ENCODE results near the gene PAX2. TPM values are rescaled to one million over a fixed set of nuclear protein-coding genes. Genes with fewer than 3 reads are reported as not detected.

Gene PAX2
- total RNA-seq, 4 donors from 2014 or later: not detected

- Histone ChIP-seq H3K4me1 (no peaks in the 10 kb centered on the region), H3K9me3 (no peaks in the 10 kb centered on the region), H3K27ac (no peak overlapping the region), H3K36me3 (no peaks in the 10 kb centered on the region), H3K27me3 (peaks cover 75% of the 10 kb centered on the region), H3K4me3 (no peak overlapping the region)
- intact Hi-C loops (cut with DNase I; ENCODE audit: low total_unique reads): no loop called here
- no peak for DNase-seq
- in situ Hi-C loops (cut with MboI; ENCODE audit: low pct_ligation_motif_present in 1 of 4, low pct_unique_long_range_greater_than_20kb in 1 of 4, low sequenced_read_pairs in 3 of 4): no loop called here
- 35 to 51% methylated on average over 2 to 4 of the region's 4 CpGs for WGBS, 2 donors (ENCODE audit: low coverage in 1 of 2)
- TF ChIP-seq POLR2AphosphoS5 (IDR thresholded peaks at IDR 0.05) (no peak), EP300 (IDR thresholded peaks at IDR 0.05; ENCODE audit: low read depth) (no peak), POLR2A (IDR thresholded peaks at IDR 0.05) (no peak)
- TF ChIP-seq, protein P1, sequence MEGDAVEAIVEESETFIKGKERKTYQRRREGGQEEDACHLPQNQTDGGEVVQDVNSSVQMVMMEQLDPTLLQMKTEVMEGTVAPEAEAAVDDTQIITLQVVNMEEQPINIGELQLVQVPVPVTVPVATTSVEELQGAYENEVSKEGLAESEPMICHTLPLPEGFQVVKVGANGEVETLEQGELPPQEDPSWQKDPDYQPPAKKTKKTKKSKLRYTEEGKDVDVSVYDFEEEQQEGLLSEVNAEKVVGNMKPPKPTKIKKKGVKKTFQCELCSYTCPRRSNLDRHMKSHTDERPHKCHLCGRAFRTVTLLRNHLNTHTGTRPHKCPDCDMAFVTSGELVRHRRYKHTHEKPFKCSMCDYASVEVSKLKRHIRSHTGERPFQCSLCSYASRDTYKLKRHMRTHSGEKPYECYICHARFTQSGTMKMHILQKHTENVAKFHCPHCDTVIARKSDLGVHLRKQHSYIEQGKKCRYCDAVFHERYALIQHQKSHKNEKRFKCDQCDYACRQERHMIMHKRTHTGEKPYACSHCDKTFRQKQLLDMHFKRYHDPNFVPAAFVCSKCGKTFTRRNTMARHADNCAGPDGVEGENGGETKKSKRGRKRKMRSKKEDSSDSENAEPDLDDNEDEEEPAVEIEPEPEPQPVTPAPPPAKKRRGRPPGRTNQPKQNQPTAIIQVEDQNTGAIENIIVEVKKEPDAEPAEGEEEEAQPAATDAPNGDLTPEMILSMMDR (IDR thresholded peaks at IDR 0.05): no peak
Measured at GRCh38 chr10:100800931-100801330, 55.5 kb downstream of the PAX2 start.

DNA sequence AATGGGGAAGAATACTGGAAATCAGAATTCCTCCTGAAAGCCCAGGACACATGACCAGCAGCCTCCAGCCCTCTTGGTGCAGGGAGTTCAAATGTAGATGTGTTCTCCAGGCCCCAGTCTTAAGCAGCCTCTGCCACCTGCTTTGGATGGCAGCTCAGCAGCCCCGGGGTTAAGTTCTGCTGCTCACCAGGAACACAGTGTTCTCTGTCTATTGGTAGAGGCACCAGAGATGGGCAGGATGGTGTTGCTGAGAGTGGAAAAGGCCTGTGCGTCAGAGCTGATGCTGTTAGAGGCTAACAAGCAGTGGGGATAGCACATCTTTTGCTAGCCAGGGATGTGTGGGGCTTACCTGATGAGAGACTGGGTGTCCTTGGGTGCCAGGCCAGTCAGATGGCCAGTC lies 56.8 kb downstream of the PAX2 start:
- TF ChIP-seq EP300 (IDR thresholded peaks at IDR 0.05; ENCODE audit: low read depth) (no peak), POLR2A (IDR thresholded peaks at IDR 0.05) (no peak), POLR2AphosphoS5 (IDR thresholded peaks at IDR 0.05) (no peak)
- TF ChIP-seq, protein P1 (IDR thresholded peaks at IDR 0.05): no peak
- Histone ChIP-seq H3K27ac (no peak overlapping the region), H3K4me1 (no peaks in the 10 kb centered on the region), H3K4me3 (no peak overlapping the region), H3K9me3 (no peaks in the 10 kb centered on the region), H3K27me3 (peaks cover 77% of the 10 kb centered on the region), H3K36me3 (no peaks in the 10 kb centered on the region)
- intact Hi-C loops (cut with DNase I; ENCODE audit: low total_unique reads) (no loop called here), in situ Hi-C loops (cut with MboI; ENCODE audit: low pct_ligation_motif_present in 1 of 4, low pct_unique_long_range_greater_than_20kb in 1 of 4, low sequenced_read_pairs in 3 of 4) (no loop called here)
- WGBS, 2 donors (ENCODE audit: low coverage in 1 of 2): 40 to 70% methylated on average over 1 to 2 of the region's 2 CpGs
- no peak for DNase-seq

GRCh38 chr10:100802607-100803006 lies 57.2 kb downstream of the PAX2 start:
- 45% methylated on average over 10 of the region's 10 CpGs; no CpG with 5 or more reads in 1 of the 2 donors for WGBS, 2 donors (ENCODE audit: low coverage in 1 of 2)
- in situ Hi-C loops (cut with MboI; ENCODE audit: low pct_ligation_motif_present in 1 of 4, low pct_unique_long_range_greater_than_20kb in 1 of 4, low sequenced_read_pairs in 3 of 4) (no loop called here), intact Hi-C loops (cut with DNase I; ENCODE audit: low total_unique reads) (no loop called here)
- H3K9me3 ChIP-seq: no peaks in the 10 kb centered on the region
- no peak overlapping the region for H3K4me3 ChIP-seq
- TF ChIP-seq EP300 (IDR thresholded peaks at IDR 0.05; ENCODE audit: low read depth) (no peak), POLR2AphosphoS5 (IDR thresholded peaks at IDR 0.05) (no peak), POLR2A (IDR thresholded peaks at IDR 0.05) (no peak)
- DNase-seq: no peak
- no peaks in the 10 kb centered on the region for H3K36me3 ChIP-seq
- H3K27me3 ChIP-seq: peaks cover 80% of the 10 kb centered on the region
- no peaks in the 10 kb centered on the region for H3K4me1 ChIP-seq
- no peak overlapping the region for H3K27ac ChIP-seq

DNA sequence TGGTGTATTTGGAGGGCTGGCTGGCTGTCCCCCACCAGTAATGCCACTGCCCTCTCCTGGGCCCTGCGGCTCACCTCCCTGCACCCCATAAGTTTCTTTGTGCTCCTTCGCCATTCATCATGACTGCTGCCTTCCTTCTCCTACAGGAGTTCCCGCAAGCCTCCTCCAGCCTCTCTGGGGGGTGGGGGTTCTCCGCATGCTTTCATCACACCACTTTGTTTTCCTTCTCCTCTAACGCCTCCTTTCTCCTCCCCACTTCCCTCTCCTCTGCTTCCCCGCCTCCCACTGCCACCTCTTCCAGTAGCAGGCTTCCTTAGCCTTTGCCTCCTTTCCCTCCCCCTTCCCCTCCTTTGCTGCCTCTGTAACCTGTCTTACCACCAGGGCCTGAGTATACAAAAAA lies 58.1 kb downstream of the PAX2 start:
- no peak overlapping the region for H3K27ac ChIP-seq
- in situ Hi-C loops (cut with MboI; ENCODE audit: low pct_ligation_motif_present in 1 of 4, low pct_unique_long_range_greater_than_20kb in 1 of 4, low sequenced_read_pairs in 3 of 4): no loop called here
- no peak overlapping the region for H3K4me3 ChIP-seq
- WGBS, 2 donors (ENCODE audit: low coverage in 1 of 2): 54 to 58% methylated on average over 6 of the region's 6 CpGs
- H3K27me3 ChIP-seq: peaks cover 84% of the 10 kb centered on the region
- DNase-seq: no peak
- no peaks in the 10 kb centered on the region for H3K4me1 ChIP-seq
- no peaks in the 10 kb centered on the region for H3K9me3 ChIP-seq
- TF ChIP-seq POLR2A (IDR thresholded peaks at IDR 0.05) (no peak), EP300 (IDR thresholded peaks at IDR 0.05; ENCODE audit: low read depth) (no peak), POLR2AphosphoS5 (IDR thresholded peaks at IDR 0.05) (no peak)
- TF ChIP-seq, protein P1 (IDR thresholded peaks at IDR 0.05): no peak
- H3K36me3 ChIP-seq: no peaks in the 10 kb centered on the region
- intact Hi-C loops (cut with DNase I; ENCODE audit: low total_unique reads): no loop called here

GRCh38 chr10:100803908-100804307 lies 58.5 kb downstream of the PAX2 start:
- WGBS, 2 donors (ENCODE audit: low coverage in 1 of 2): 73 to 92% methylated on average over 2 to 7 of the region's 7 CpGs
- Histone ChIP-seq H3K9me3 (no peaks in the 10 kb centered on the region), H3K36me3 (no peaks in the 10 kb centered on the region), H3K4me1 (no peaks in the 10 kb centered on the region), H3K4me3 (no peak overlapping the region), H3K27ac (no peak overlapping the region), H3K27me3 (peaks cover 84% of the 10 kb centered on the region)
- DNase-seq: no peak
- TF ChIP-seq POLR2AphosphoS5 (IDR thresholded peaks at IDR 0.05): no peak
- TF ChIP-seq EP300 (IDR thresholded peaks at IDR 0.05; ENCODE audit: low read depth): no peak
- TF ChIP-seq, protein P1 (IDR thresholded peaks at IDR 0.05): no peak
- TF ChIP-seq POLR2A (IDR thresholded peaks at IDR 0.05): no peak
- intact Hi-C loops (cut with DNase I; ENCODE audit: low total_unique reads): no loop called here
- in situ Hi-C loops (cut with MboI; ENCODE audit: low pct_ligation_motif_present in 1 of 4, low pct_unique_long_range_greater_than_20kb in 1 of 4, low sequenced_read_pairs in 3 of 4): no loop called here
